HTERT RPE-1 (cell line): ENCODE results near the gene LRRC42.
"Not testable (repeated sequence)": the region's sequence is repeated elsewhere in the genome, so short reads cannot be mapped to it uniquely, and the experiment has no call there.

Source experiments
- in situ Hi-C: fragments of 300-500 bp; cut with MboI; formaldehyde crosslinking; loops from 4 replicates; pipeline ENCODE4 v1.14.3; 2020; ENCODE audit warnings: low sequenced_read_pairs

Gene LRRC42

GRCh38 chr1:53966794-53967193 is 20.6 kb downstream of the LRRC42 start:
- in situ Hi-C loops: loop anchor here (25.0 kb wide), 1 partner anchor 104 kb away; no protein-coding TSS in a partner anchor

- in situ Hi-C loops: loop anchor here (25.0 kb wide), 1 partner anchor 105 kb away; no protein-coding TSS in a partner anchor
These were observed 21.4 kb downstream of the LRRC42 start for GRCh38 chr1:53967409-53968124.

- in situ Hi-C loops: loop anchor here (25.0 kb wide), 1 partner anchor 106 kb away; no protein-coding TSS in a partner anchor
These were observed 22.0 kb downstream of the LRRC42 start for GRCh38 chr1:53968125-53968513.

- in situ Hi-C loops: loop anchor here (25.0 kb wide), 1 partner anchor 107 kb away; no protein-coding TSS in a partner anchor
These were observed 23.2 kb downstream of the LRRC42 start for GRCh38 chr1:53969323-53969722.

GRCh38 chr1:53971718-53972117 is 25.6 kb downstream of the LRRC42 start:
- in situ Hi-C loops: loop anchor here (25.0 kb wide), 1 partner anchor 109 kb away; no protein-coding TSS in a partner anchor

GRCh38 chr1:53975861-53976260 is 29.7 kb downstream of the LRRC42 start:
- in situ Hi-C loops: no loop called here

- in situ Hi-C loops: no loop called here
These were observed 33.7 kb downstream of the LRRC42 start for GRCh38 chr1:53979712-53980450.

- in situ Hi-C loops: no loop called here
These were observed 35.1 kb downstream of the LRRC42 start for GRCh38 chr1:53981220-53981619.

GRCh38 chr1:53982034-53982762 is 36.0 kb downstream of the LRRC42 start:
- in situ Hi-C loops: no loop called here

GRCh38 chr1:53982763-53983104 is 36.6 kb downstream of the LRRC42 start:
- in situ Hi-C loops: no loop called here

- in situ Hi-C loops: no loop called here
These were observed 38.6 kb downstream of the LRRC42 start for GRCh38 chr1:53984726-53985125.

GRCh38 chr1:53986458-53986857 is 40.3 kb downstream of the LRRC42 start:
- in situ Hi-C loops: no loop called here

- in situ Hi-C loops: no loop called here
These were observed 41.7 kb downstream of the LRRC42 start for GRCh38 chr1:53987880-53988279.

- in situ Hi-C loops: no loop called here
These were observed 46.1 kb downstream of the LRRC42 start for GRCh38 chr1:53992085-53992874.

- in situ Hi-C loops: not testable (repeated sequence)
These were observed 48.4 kb downstream of the LRRC42 start for GRCh38 chr1:53994516-53994915.

- in situ Hi-C loops: no loop called here
These were observed 49.5 kb downstream of the LRRC42 start for GRCh38 chr1:53995683-53996082.

- in situ Hi-C loops: no loop called here
These were observed 52.1 kb downstream of the LRRC42 start for GRCh38 chr1:53998223-53998622.

GRCh38 chr1:53999920-54000319 is 53.8 kb downstream of the LRRC42 start:
- in situ Hi-C loops: no loop called here

- in situ Hi-C loops: no loop called here
These were observed 55.4 kb downstream of the LRRC42 start for GRCh38 chr1:54001591-54001990.

- in situ Hi-C loops: no loop called here
These were observed 56.5 kb downstream of the LRRC42 start for GRCh38 chr1:54002544-54003248.
